Fibroblast of pulmonary artery (primary cell): ENCODE data around the gene MTHFR.
"Not testable (repeated sequence)": the region's sequence is repeated elsewhere in the genome, so short reads cannot be mapped to it uniquely, and the experiment has no call there.

Experiments
- DNase-seq: peaks from one replicate; pipeline ENCODE4 v3.0.0-alpha.2; 2010; ENCODE audit warnings: low read depth
- H3K4me3 ChIP-seq: replicated peaks from 2 replicates; pipeline ENCODE4 v1.5.1; 2011; ENCODE audit warnings: low read depth, mild to moderate bottlenecking, control low read depth, low read length, moderate library complexity
- CTCF ChIP-seq: IDR thresholded peaks from 2 replicates; pipeline ENCODE4 v1.5.1; 2011; ENCODE audit warnings: mild to moderate bottlenecking, control low read depth, low read length, inconsistent platforms; ENCODE audit errors: missing control alignments

Gene MTHFR

GRCh38 chr1:11817192-11817591 lies 11.4 kb upstream of the MTHFR start:
- no peak for TF ChIP-seq CTCF
- H3K4me3 ChIP-seq = no peak overlapping the region
- DNase-seq = no peak

GRCh38 chr1:11813021-11813420 lies 7.3 kb upstream of the MTHFR start:
- TF ChIP-seq CTCF = no peak
- DNase-seq = no peak
- H3K4me3 ChIP-seq = no peak overlapping the region

GRCh38 chr1:11807133-11807532 lies 1.4 kb upstream of the MTHFR start:
- H3K4me3 ChIP-seq = peak overlapping the region; percentile 67
- no peak for TF ChIP-seq CTCF
- DNase-seq = no peak

GRCh38 chr1:11806307-11806936 lies 658 bp upstream of the MTHFR start:
- DNase-seq = peak; percentile 39
- peak overlapping the region; percentile 67 for H3K4me3 ChIP-seq
- no peak for TF ChIP-seq CTCF

GRCh38 chr1:11804666-11805421 lies 920 bp downstream of the MTHFR start:
- TF ChIP-seq CTCF = no peak
- H3K4me3 ChIP-seq = peak overlapping the region; percentile 67
- DNase-seq = peak; percentile 67

GRCh38 chr1:11803924-11804665 lies 1.7 kb downstream of the MTHFR start:
- H3K4me3 ChIP-seq = peak overlapping the region; percentile 80
- DNase-seq = not testable (repeated sequence)
